GM23338 (cell line): Measurements from ENCODE around the gene ASB2. TPM values are rescaled to one million over a fixed set of nuclear protein-coding genes. Genes with fewer than 3 reads are reported as not detected.

Experiments used
- ATAC-seq: fragments of 200-7000 bp; cut with Tn5 transposase; 3 replicates; pipeline ENCODE4 v1.9.1; 2020
- DNase-seq: peaks from one replicate; pipeline ENCODE4 v3.0.0-alpha.2; 2015; ENCODE audit warnings: low spot score
- H2AFZ ChIP-seq: fragments of 200-600 bp; sonication (generic); 2 replicates; pipeline ENCODE4 v1.8.0; 2016; ENCODE audit warnings: antibody characterized with exemption, mild to moderate bottlenecking, moderate library complexity
- H3F3A ChIP-seq: fragments of 200-600 bp; sonication (generic); replicated peaks from 2 replicates; pipeline ENCODE4 v1.8.0; 2017; ENCODE audit warnings: antibody characterized with exemption, mixed run types, low read depth
- H3K27ac ChIP-seq: fragments of 200-600 bp; sonication (generic); 2 replicates; pipeline ENCODE4 v1.6.1; 2016; ENCODE audit warnings: low read depth
- H3K27me3 ChIP-seq: fragments of 200-600 bp; sonication (generic); 2 replicates; pipeline ENCODE4 v1.8.0; 2016; ENCODE audit warnings: mild to moderate bottlenecking, mixed run types, moderate library complexity; ENCODE audit not compliant: insufficient read depth
- H3K36me3 ChIP-seq: fragments of 200-600 bp; sonication (generic); 2 replicates; pipeline ENCODE4 v1.8.0; 2016; ENCODE audit warnings: mild to moderate bottlenecking; ENCODE audit not compliant: insufficient read depth
- H3K4me1 ChIP-seq: fragments of 200-600 bp; sonication (generic); 2 replicates; pipeline ENCODE4 v1.8.0; 2016; ENCODE audit warnings: mild to moderate bottlenecking, moderate library complexity; ENCODE audit not compliant: insufficient read depth
- H3K4me2 ChIP-seq: fragments of 200-600 bp; sonication (generic); 2 replicates; pipeline ENCODE4 v1.7.1; 2017; ENCODE audit warnings: mixed run types
- H3K4me3 ChIP-seq: fragments of 200-600 bp; sonication (generic); 2 replicates; pipeline ENCODE4 v1.6.1; 2016; ENCODE audit warnings: mixed run types
- H3K79me2 ChIP-seq: fragments of 200-600 bp; sonication (generic); replicated peaks from 2 replicates; pipeline ENCODE4 v1.8.0; 2017; ENCODE audit warnings: mild to moderate bottlenecking; ENCODE audit not compliant: insufficient read depth
- H3K9me2 ChIP-seq: fragments of 200-600 bp; sonication (generic); 2 replicates; pipeline ENCODE4 v1.8.0; 2017; ENCODE audit not compliant: insufficient read depth
- H4K20me1 ChIP-seq: fragments of 200-600 bp; sonication (generic); replicated peaks from 2 replicates; pipeline ENCODE4 v1.8.0; 2017; ENCODE audit warnings: mild to moderate bottlenecking; ENCODE audit not compliant: insufficient read depth
- H3K27ac Mint-ChIP-seq: 2 replicates; pipeline ENCODE4 v1.8.0; 2020; ENCODE audit warnings: inconsistent platforms, mild to moderate bottlenecking, moderate library complexity, mixed read lengths
- H3K27me3 Mint-ChIP-seq: 3 replicates; pipeline ENCODE4 v1.8.0; 2022; ENCODE audit warnings: low read depth, mild to moderate bottlenecking, moderate library complexity, mixed read lengths, inconsistent platforms; ENCODE audit not compliant: insufficient read depth, poor library complexity
- H3K36me3 Mint-ChIP-seq: 3 replicates; pipeline ENCODE4 v1.8.0; 2021; ENCODE audit warnings: low read depth, mild to moderate bottlenecking, inconsistent platforms, moderate library complexity, mixed read lengths
- H3K4me1 Mint-ChIP-seq: 3 replicates; pipeline ENCODE4 v1.8.0; 2020; ENCODE audit warnings: mild to moderate bottlenecking, inconsistent platforms, mixed read lengths
- H3K4me3 Mint-ChIP-seq: 3 replicates; pipeline ENCODE4 v1.8.0; 2021; ENCODE audit warnings: moderate library complexity, mild to moderate bottlenecking, inconsistent platforms, mixed read lengths
- H3K9me3 Mint-ChIP-seq: 3 replicates; pipeline ENCODE4 v1.8.0; 2020; ENCODE audit warnings: moderate library complexity, mild to moderate bottlenecking, inconsistent platforms, mixed read lengths
- CREB1 ChIP-seq: fragments of 250-450 bp; sonication (Bioruptor Pico); IDR thresholded peaks from 2 replicates; pipeline ENCODE4 v1.5.0; 2020; ENCODE audit warnings: low read depth, mild to moderate bottlenecking, moderate library complexity
- EZH2 ChIP-seq: fragments of 200-600 bp; sonication (generic); IDR thresholded peaks from one replicate; pipeline ENCODE4 v1.8.0; 2017; ENCODE audit warnings: antibody characterized with exemption, mild to moderate bottlenecking, low read depth; ENCODE audit not compliant: unreplicated experiment
- EZH2phosphoT487 ChIP-seq: fragments of 200-600 bp; sonication (generic); IDR thresholded peaks from one replicate; pipeline ENCODE4 v1.8.1; 2018; ENCODE audit warnings: antibody characterized with exemption; ENCODE audit not compliant: unreplicated experiment
- JUNB ChIP-seq: IDR thresholded peaks from one replicate; pipeline ENCODE4 v1.6.1; 2016; ENCODE audit warnings: antibody characterized with exemption; ENCODE audit not compliant: unreplicated experiment
- POLR2AphosphoS5 ChIP-seq: IDR thresholded peaks from 2 replicates; pipeline ENCODE4 v1.6.1; 2016; ENCODE audit warnings: antibody characterized with exemption, low read depth
- STAT1 ChIP-seq: IDR thresholded peaks from one replicate; pipeline ENCODE4 v1.6.1; 2016; ENCODE audit warnings: antibody characterized with exemption; ENCODE audit not compliant: unreplicated experiment
- ZNF114 ChIP-seq: fragments of 250-450 bp; sonication (Bioruptor Pico); IDR thresholded peaks from 2 replicates; pipeline ENCODE4 v1.5.0; 2020; ENCODE audit warnings: mild to moderate bottlenecking, moderate library complexity
- polyA plus RNA-seq: library from polyadenylated mRNA; unstranded; fragments of >200 nt; fragmentation: Nextera tagmentation; extraction: Ambion mirVana; gene quantifications from 2 replicates; pipeline ENCODE4 v1.2.1, GENCODE V29; 2016
- total RNA-seq: library from RNA; depleted of rRNA; stranded (reverse); fragments of >200 nt; shearing (Covaris generic); gene quantifications from 2 replicates; pipeline ENCODE4 v1.2.3, GENCODE V29; 2014
- TF ChIP-seq, protein P1 (sequence below): fragments of 250-450 bp; sonication (Bioruptor Pico); IDR thresholded peaks from 2 replicates; pipeline ENCODE4 v1.5.0; 2020; ENCODE audit warnings: mild to moderate bottlenecking, moderate library complexity
- TF ChIP-seq, protein P2 (sequence below), 2 experiments: fragments of 200-600 bp in 1 of 2; sonication (generic) in 1 of 2; conservative IDR thresholded peaks; 2 replicates each; pipeline versions ENCODE4 v1.5.1 to v1.6.1; 2016 to 2017; ENCODE audit warnings: antibody characterized with exemption in 2 of 2, low read depth in 2 of 2, mild to moderate bottlenecking in 2 of 2, moderate library complexity in 1 of 2
- TF ChIP-seq, protein P3 (sequence below): IDR thresholded peaks from one replicate; pipeline ENCODE4 v1.6.1; 2018; ENCODE audit warnings: antibody characterized with exemption; ENCODE audit not compliant: unreplicated experiment

ASB2 gene
- total and polyA plus RNA-seq, 2 experiments from 2014 or later, result 1.2 to 1.7 TPM

DNA sequence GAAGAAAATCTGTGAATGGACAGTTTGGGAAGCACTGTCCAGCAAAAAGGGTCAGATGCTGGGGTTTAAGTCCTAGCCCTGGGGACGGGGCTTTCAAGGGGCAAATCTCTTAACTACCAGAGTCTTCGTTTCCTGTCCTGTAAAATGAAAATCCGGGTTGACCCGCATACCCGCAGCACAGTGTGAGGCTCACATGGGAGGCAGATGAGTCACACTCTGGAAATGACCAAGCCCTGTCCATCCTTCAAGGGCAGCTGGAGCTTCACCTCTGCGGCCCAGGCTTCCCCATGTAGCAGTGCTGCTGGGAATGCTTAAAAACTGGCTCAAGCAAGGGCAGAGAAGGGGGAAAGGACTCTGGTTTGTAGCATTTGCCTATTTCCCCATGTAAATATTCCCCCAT, 30.3 kb downstream of the ASB2 start:
- Mint-ChIP-seq H3K27me3 (peaks cover 19% of the 10 kb centered on the region), H3K9me3 (no peaks in the 10 kb centered on the region), H3K36me3 (no peaks in the 10 kb centered on the region), H3K27ac (no peak overlapping the region), H3K4me3 (no peak overlapping the region), H3K4me1 (peaks cover 11% of the 10 kb centered on the region)
- TF ChIP-seq, protein P1, sequence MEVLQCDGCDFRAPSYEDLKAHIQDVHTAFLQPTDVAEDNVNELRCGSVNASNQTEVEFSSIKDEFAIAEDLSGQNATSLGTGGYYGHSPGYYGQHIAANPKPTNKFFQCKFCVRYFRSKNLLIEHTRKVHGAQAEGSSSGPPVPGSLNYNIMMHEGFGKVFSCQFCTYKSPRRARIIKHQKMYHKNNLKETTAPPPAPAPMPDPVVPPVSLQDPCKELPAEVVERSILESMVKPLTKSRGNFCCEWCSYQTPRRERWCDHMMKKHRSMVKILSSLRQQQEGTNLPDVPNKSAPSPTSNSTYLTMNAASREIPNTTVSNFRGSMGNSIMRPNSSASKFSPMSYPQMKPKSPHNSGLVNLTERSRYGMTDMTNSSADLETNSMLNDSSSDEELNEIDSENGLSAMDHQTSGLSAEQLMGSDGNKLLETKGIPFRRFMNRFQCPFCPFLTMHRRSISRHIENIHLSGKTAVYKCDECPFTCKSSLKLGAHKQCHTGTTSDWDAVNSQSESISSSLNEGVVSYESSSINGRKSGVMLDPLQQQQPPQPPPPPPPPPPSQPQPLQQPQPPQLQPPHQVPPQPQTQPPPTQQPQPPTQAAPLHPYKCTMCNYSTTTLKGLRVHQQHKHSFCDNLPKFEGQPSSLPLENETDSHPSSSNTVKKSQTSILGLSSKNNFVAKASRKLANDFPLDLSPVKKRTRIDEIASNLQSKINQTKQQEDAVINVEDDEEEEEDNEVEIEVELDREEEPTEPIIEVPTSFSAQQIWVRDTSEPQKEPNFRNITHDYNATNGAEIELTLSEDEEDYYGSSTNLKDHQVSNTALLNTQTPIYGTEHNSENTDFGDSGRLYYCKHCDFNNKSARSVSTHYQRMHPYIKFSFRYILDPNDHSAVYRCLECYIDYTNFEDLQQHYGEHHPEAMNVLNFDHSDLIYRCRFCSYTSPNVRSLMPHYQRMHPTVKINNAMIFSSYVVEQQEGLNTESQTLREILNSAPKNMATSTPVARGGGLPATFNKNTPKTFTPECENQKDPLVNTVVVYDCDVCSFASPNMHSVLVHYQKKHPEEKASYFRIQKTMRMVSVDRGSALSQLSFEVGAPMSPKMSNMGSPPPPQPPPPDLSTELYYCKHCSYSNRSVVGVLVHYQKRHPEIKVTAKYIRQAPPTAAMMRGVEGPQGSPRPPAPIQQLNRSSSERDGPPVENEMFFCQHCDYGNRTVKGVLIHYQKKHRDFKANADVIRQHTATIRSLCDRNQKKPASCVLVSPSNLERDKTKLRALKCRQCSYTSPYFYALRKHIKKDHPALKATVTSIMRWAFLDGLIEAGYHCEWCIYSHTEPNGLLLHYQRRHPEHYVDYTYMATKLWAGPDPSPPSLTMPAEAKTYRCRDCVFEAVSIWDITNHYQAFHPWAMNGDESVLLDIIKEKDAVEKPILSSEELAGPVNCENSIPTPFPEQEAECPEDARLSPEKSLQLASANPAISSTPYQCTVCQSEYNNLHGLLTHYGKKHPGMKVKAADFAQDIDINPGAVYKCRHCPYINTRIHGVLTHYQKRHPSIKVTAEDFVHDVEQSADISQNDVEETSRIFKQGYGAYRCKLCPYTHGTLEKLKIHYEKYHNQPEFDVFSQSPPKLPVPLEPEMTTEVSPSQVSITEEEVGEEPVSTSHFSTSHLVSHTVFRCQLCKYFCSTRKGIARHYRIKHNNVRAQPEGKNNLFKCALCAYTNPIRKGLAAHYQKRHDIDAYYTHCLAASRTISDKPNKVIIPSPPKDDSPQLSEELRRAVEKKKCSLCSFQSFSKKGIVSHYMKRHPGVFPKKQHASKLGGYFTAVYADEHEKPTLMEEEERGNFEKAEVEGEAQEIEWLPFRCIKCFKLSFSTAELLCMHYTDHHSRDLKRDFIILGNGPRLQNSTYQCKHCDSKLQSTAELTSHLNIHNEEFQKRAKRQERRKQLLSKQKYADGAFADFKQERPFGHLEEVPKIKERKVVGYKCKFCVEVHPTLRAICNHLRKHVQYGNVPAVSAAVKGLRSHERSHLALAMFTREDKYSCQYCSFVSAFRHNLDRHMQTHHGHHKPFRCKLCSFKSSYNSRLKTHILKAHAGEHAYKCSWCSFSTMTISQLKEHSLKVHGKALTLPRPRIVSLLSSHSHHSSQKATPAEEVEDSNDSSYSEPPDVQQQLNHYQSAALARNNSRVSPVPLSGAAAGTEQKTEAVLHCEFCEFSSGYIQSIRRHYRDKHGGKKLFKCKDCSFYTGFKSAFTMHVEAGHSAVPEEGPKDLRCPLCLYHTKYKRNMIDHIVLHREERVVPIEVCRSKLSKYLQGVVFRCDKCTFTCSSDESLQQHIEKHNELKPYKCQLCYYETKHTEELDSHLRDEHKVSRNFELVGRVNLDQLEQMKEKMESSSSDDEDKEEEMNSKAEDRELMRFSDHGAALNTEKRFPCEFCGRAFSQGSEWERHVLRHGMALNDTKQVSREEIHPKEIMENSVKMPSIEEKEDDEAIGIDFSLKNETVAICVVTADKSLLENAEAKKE, result no peak
- TF ChIP-seq, protein P2, sequence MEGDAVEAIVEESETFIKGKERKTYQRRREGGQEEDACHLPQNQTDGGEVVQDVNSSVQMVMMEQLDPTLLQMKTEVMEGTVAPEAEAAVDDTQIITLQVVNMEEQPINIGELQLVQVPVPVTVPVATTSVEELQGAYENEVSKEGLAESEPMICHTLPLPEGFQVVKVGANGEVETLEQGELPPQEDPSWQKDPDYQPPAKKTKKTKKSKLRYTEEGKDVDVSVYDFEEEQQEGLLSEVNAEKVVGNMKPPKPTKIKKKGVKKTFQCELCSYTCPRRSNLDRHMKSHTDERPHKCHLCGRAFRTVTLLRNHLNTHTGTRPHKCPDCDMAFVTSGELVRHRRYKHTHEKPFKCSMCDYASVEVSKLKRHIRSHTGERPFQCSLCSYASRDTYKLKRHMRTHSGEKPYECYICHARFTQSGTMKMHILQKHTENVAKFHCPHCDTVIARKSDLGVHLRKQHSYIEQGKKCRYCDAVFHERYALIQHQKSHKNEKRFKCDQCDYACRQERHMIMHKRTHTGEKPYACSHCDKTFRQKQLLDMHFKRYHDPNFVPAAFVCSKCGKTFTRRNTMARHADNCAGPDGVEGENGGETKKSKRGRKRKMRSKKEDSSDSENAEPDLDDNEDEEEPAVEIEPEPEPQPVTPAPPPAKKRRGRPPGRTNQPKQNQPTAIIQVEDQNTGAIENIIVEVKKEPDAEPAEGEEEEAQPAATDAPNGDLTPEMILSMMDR (conservative IDR thresholded peaks at IDR 0.05; ENCODE audit: low read depth in 2 of 2), result no peak
- TF ChIP-seq CREB1 (CRISPR knock-in tag), result no peak
- TF ChIP-seq STAT1, result no peak
- no peak for TF ChIP-seq JUNB
- TF ChIP-seq EZH2, result no peak
- no peak for TF ChIP-seq ZNF114 (CRISPR knock-in tag)
- TF ChIP-seq, protein P3, sequence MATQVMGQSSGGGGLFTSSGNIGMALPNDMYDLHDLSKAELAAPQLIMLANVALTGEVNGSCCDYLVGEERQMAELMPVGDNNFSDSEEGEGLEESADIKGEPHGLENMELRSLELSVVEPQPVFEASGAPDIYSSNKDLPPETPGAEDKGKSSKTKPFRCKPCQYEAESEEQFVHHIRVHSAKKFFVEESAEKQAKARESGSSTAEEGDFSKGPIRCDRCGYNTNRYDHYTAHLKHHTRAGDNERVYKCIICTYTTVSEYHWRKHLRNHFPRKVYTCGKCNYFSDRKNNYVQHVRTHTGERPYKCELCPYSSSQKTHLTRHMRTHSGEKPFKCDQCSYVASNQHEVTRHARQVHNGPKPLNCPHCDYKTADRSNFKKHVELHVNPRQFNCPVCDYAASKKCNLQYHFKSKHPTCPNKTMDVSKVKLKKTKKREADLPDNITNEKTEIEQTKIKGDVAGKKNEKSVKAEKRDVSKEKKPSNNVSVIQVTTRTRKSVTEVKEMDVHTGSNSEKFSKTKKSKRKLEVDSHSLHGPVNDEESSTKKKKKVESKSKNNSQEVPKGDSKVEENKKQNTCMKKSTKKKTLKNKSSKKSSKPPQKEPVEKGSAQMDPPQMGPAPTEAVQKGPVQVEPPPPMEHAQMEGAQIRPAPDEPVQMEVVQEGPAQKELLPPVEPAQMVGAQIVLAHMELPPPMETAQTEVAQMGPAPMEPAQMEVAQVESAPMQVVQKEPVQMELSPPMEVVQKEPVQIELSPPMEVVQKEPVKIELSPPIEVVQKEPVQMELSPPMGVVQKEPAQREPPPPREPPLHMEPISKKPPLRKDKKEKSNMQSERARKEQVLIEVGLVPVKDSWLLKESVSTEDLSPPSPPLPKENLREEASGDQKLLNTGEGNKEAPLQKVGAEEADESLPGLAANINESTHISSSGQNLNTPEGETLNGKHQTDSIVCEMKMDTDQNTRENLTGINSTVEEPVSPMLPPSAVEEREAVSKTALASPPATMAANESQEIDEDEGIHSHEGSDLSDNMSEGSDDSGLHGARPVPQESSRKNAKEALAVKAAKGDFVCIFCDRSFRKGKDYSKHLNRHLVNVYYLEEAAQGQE, result no peak
- no peak for TF ChIP-seq EZH2phosphoT487
- no peak for TF ChIP-seq POLR2AphosphoS5
- Histone ChIP-seq H4K20me1 (no peaks in the 10 kb centered on the region), H3K36me3 (no peaks in the 10 kb centered on the region), H3K79me2 (no peaks in the 10 kb centered on the region), H3K4me1 (no peaks in the 10 kb centered on the region), H3K9me2 (no peaks in the 10 kb centered on the region), H3K4me3 (no peak overlapping the region), H3K4me2 (no peak overlapping the region), H3K27ac (no peak overlapping the region), H3K27me3 (no peaks in the 10 kb centered on the region), H3F3A (no peaks in the 10 kb centered on the region), H2AFZ (no peak overlapping the region)
- no peak for ATAC-seq
- DNase-seq, result no peak
